Hepatocyte (in vitro differentiated cells): Measurements from ENCODE around the gene SLC25A12.

Source experiments
- CTCF ChIP-seq: fragments of 200-600 bp; sonication (generic); IDR thresholded peaks from 2 replicates; pipeline ENCODE4 v1.5.1; 2016; ENCODE audit warnings: antibody characterized with exemption, mild to moderate bottlenecking; ENCODE audit not compliant: poor library complexity
- EZH2 ChIP-seq: fragments of 200-600 bp; sonication (generic); IDR thresholded peaks from 2 replicates; pipeline ENCODE4 v1.6.1; 2016; ENCODE audit warnings: antibody characterized with exemption, mild to moderate bottlenecking, borderline replicate concordance

DNA sequence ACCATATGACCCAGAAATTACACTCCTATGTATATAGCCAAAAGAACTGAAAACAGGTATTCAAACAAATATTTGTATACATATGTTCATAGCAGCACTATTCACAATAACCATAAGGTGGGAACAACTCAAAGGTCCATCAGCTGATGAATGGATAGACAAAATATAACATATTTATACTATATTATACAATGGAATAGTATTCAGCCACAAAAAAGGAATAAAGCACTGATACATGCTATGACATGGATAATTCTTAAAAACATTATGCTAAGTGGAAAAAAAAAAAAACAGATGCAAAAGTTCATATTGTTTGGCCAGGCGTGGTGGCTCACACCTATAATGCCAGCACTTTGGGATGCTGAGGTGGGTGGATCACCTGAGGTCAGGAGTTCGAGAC is 52.0 kb downstream of the SLC25A12 start:
- TF ChIP-seq CTCF (no peak), EZH2 (no peak)
